Thymus (tissue), 2 donors: ENCODE data around the gene MDN1. TPM values are rescaled to one million over a fixed set of nuclear protein-coding genes. Genes with fewer than 3 reads are reported as not detected.

Experiments used
- polyA plus RNA-seq: library from polyadenylated mRNA; stranded (reverse); fragments of 200-250 nt; gene quantifications from one replicate; pipeline ENCODE4 v1.2.3, GENCODE V29; 2013
- total RNA-seq: library from RNA; stranded (reverse); fragments of 120-200 nt; gene quantifications from one replicate; pipeline ENCODE4 v1.2.4, GENCODE V29; 2013
- donor health status: healthy.

MDN1 gene
- total and polyA plus RNA-seq, 2 donors, result 15.1 to 37.6 TPM

Other genes starting within 250 kb of the MDN1 start
- 15.7 TPM for gene LYRM2, start 181.0 kb downstream of the MDN1 start, total RNA-seq
- 30.5 TPM for gene LYRM2, start 181.0 kb downstream of the MDN1 start, polyA plus RNA-seq
- 19.5 TPM for gene CASP8AP2, start 10.1 kb upstream of the MDN1 start, total RNA-seq
- 9.4 TPM for gene CASP8AP2, start 10.1 kb upstream of the MDN1 start, polyA plus RNA-seq
- gene GJA10, start 74.7 kb upstream of the MDN1 start, total RNA-seq, result 0.05 TPM
- not detected for gene GJA10, start 74.7 kb upstream of the MDN1 start, polyA plus RNA-seq